Right lobe of liver (tissue), 6 donors: Measurements from ENCODE around the gene GNG4. TPM values are rescaled to one million over a fixed set of nuclear protein-coding genes. Genes with fewer than 3 reads are reported as not detected.

ENCODE experiments used
- ATAC-seq, 4 donors: fragments of 200-7000 bp; cut with Tn5 transposase; one replicate each; pipeline ENCODE4 v1.9.1; 2020; ENCODE audit warnings: mild to moderate bottlenecking in 4 of 4, moderate library complexity in 4 of 4
- DNase-seq, 3 donors: peaks; one replicate each; pipeline ENCODE4 v3.0.0-alpha.2; 2020
- H3K27ac ChIP-seq, 3 donors: fragments of 200-600 bp; one replicate each; pipeline ENCODE4 v1.8.0; 2022
- H3K27me3 ChIP-seq, 2 donors: fragments of 200-600 bp; one replicate each; pipeline ENCODE4 v1.8.0; 2022
- H3K36me3 ChIP-seq, 4 donors: fragments of 200-600 bp; sonication (generic) in 1 of 4; one replicate each; pipeline versions ENCODE4 v1.5.1 to v1.8.0; 2017 to 2022; ENCODE audit warnings: control low read depth in 1 of 4
- H3K4me1 ChIP-seq, 4 donors: fragments of 200-600 bp; sonication (generic) in 1 of 4; one replicate each; pipeline versions ENCODE4 v1.5.1 to v1.8.0; 2017 to 2022; ENCODE audit warnings: control low read depth in 1 of 4
- H3K4me3 ChIP-seq, 3 donors: fragments of 200-600 bp; one replicate each; pipeline ENCODE4 v1.8.0; 2022
- H3K9me3 ChIP-seq, 4 donors: fragments of 200-600 bp; sonication (generic) in 1 of 4; one replicate each; pipeline versions ENCODE4 v1.5.1 to v1.8.0; 2017 to 2022; ENCODE audit warnings: control low read depth in 1 of 4
- POLR2A ChIP-seq: fragments of 450-650 bp; IDR thresholded peaks from one replicate; pipeline ENCODE4 v1.6.1; 2017; ENCODE audit warnings: antibody characterized with exemption, mild to moderate bottlenecking
- WGBS: methylation state at CpG from one replicate; pipeline ENCODE4 v1.1.6; 2018; ENCODE audit warnings: low coverage, low lambda C conversion rate; ENCODE audit not compliant: insufficient coverage; ENCODE audit errors: missing lambda C conversion rate; 5-methylcytosine and 5-hydroxymethylcytosine counted together
- intact Hi-C, 2 donors: fragments of 100-400 bp; cut with DNase I; formaldehyde crosslinking; loops; one replicate each; pipeline versions ENCODE4 v1.11.2 to v1.14.1; 2022
- total RNA-seq, 6 experiments: library from RNA; depleted of rRNA in 2 of 6; stranded (reverse); fragments of >200 nt in 2 of 6; fragmentation: NEBNext Ultra II Directional in 3 of 6; extraction: Animal tissue kit (Norgen Biotek cat#: 25700) in 3 of 6; gene quantifications; one replicate each; pipeline versions ENCODE4 v1.1.0 to v1.2.4, GENCODE V29; 2016 to 2023
- TF ChIP-seq, protein P1 (sequence below), 4 donors: fragments of 200-600 bp in 3 of 4; fragments of 450-650 bp in 1 of 4; IDR thresholded peaks; one replicate each; pipeline versions ENCODE4 v1.5.1 to v1.8.0; 2016 to 2022; ENCODE audit warnings: antibody characterized with exemption in 4 of 4, mild to moderate bottlenecking in 2 of 4
- donor health status: DM: no; HTN: yes; CAD: no.
- donor health status: DM: no; HTN: no; CAD: no.
- donor health status: DM: no; HTN: no; CAD: no.
- donor health status: DM: no; HTN: yes; CAD: no.
- donor health status: DM: no; HTN: yes; CAD: no.

GNG4 gene
- total RNA-seq, 6 experiments from 2014 or later, result 0.18 to 0.50 TPM; not detected in 4

DNA sequence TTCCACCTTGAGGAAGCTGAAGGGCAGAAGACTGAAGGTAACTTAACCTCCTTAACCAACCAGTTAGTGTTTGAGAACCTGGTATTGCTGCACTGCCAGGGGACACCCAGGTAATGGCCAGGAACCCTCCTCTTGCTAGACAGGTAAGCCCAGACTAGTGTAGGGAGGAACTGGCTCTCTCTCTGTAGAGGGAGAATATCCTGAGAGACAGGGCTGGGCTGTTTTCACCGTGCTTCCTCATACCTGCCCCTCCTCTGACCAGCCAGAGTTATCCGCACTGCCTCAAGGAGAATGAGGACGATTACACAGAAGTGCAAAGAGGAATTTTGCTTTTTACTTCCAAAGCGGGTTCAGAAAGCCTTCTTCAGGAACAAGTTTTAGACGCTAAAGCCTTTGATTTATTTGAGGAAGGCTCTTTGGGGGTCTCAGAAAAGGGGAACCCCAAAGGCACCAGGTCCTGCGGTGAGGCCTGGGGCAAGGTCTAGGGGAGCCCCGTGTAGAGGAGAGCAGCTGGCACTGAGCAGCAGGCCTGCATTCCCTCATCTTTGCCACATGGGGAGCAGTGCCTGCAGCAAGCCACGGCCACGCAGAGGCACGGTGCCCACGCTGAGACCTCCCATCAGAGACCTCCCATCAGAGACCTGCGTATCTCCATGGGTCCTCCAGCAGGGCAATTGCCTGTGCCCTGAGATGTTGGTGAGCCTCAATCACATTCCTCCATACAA is 13.5 kb downstream of the GNG4 start:
- intact Hi-C loops, result no loop called here
- no peaks in the 10 kb centered on the region for H3K9me3 ChIP-seq
- ATAC-seq, result no peak
- no peaks in the 10 kb centered on the region for H3K27me3 ChIP-seq
- no peaks in the 10 kb centered on the region for H3K4me1 ChIP-seq
- no peak overlapping the region for H3K4me3 ChIP-seq
- DNase-seq, result no peak
- no peak for TF ChIP-seq POLR2A
- TF ChIP-seq, protein P1, sequence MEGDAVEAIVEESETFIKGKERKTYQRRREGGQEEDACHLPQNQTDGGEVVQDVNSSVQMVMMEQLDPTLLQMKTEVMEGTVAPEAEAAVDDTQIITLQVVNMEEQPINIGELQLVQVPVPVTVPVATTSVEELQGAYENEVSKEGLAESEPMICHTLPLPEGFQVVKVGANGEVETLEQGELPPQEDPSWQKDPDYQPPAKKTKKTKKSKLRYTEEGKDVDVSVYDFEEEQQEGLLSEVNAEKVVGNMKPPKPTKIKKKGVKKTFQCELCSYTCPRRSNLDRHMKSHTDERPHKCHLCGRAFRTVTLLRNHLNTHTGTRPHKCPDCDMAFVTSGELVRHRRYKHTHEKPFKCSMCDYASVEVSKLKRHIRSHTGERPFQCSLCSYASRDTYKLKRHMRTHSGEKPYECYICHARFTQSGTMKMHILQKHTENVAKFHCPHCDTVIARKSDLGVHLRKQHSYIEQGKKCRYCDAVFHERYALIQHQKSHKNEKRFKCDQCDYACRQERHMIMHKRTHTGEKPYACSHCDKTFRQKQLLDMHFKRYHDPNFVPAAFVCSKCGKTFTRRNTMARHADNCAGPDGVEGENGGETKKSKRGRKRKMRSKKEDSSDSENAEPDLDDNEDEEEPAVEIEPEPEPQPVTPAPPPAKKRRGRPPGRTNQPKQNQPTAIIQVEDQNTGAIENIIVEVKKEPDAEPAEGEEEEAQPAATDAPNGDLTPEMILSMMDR (IDR thresholded peaks at IDR 0.05), result no peak
- H3K36me3 ChIP-seq, result no peaks in the 10 kb centered on the region
- no peak overlapping the region for H3K27ac ChIP-seq
- 15% methylated on average over 2 of the region's 12 CpGs for WGBS

DNA sequence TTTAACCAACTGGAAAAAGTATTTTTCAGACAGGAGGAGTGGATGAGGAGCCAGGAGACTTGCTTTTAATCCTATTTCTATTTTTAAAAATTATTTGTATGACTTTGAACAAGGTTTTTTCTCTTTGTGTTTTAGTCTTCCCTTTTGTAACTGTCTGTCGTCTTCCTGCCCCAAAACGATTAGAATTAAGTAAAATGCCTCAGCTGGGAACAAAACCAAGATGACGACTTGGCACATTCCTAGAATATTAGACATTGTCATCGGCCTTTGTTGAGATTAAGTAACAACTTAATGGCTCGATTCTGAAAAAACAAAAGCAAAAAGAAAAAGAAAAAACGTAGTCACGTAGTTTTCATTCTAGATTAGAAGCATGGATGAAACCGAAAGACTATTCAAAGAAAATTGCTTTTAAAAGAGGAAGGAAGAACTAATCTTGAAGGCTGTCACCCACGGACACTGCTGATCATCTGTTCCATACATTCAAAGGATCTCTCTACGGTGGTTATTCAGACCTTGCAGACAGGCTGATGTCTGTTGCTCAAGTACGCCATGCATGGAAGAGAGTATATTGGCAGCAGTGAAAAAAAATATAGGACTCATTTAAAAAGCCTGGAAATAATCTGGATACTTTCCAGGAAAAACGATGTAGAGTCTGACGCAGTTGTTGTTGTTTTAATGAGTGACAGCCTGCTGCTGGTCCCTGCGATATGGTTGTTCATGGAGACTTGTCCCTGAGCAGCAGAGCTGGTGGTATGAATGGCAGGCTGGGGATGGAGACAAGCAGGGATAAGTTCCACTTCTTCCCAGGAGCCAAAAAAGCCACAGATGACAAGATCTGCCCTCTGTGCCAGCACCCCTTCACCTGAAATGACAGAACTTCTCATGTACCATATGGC is 16.8 kb downstream of the GNG4 start:
- WGBS, result 27% methylated on average over 14 of the region's 14 CpGs
- Histone ChIP-seq H3K36me3 (no peaks in the 10 kb centered on the region), H3K27me3 (no peaks in the 10 kb centered on the region), H3K27ac (no peak overlapping the region), H3K4me1 (no peaks in the 10 kb centered on the region), H3K4me3 (no peak overlapping the region), H3K9me3 (no peaks in the 10 kb centered on the region)
- intact Hi-C loops, result no loop called here
- no peak for DNase-seq
- no peak for ATAC-seq
- no peak for TF ChIP-seq POLR2A
- TF ChIP-seq, protein P1 (IDR thresholded peaks at IDR 0.05), result no peak

DNA sequence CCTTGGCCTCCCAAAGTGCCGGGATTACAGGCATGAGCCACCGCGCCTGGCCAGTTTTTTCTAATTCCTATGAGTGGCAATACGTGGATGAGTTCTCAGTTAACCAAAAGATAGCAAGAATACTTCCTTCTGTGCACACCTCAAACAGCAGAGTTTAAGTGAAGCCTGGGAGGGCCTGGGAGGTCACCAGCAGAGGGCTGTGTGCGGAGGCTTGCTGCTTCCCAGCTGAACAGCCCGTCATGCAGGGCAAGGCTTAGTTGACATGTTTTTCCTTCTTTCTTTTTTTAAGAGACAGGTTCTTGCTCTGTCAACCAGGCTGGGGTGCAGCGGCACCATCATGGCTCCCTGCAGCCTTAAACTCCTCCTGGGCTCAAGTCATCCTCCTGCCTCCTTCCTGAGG is 17.8 kb downstream of the GNG4 start:
- Histone ChIP-seq H3K9me3 (no peaks in the 10 kb centered on the region), H3K36me3 (no peaks in the 10 kb centered on the region), H3K27me3 (no peaks in the 10 kb centered on the region), H3K4me1 (no peaks in the 10 kb centered on the region), H3K27ac (no peak overlapping the region), H3K4me3 (no peak overlapping the region)
- no CpG with 5 or more reads among the region's 7 CpGs for WGBS
- intact Hi-C loops, result no loop called here
- DNase-seq, result no peak
- TF ChIP-seq POLR2A, result no peak
- TF ChIP-seq, protein P1 (IDR thresholded peaks at IDR 0.05), result no peak
- ATAC-seq, result no peak

DNA sequence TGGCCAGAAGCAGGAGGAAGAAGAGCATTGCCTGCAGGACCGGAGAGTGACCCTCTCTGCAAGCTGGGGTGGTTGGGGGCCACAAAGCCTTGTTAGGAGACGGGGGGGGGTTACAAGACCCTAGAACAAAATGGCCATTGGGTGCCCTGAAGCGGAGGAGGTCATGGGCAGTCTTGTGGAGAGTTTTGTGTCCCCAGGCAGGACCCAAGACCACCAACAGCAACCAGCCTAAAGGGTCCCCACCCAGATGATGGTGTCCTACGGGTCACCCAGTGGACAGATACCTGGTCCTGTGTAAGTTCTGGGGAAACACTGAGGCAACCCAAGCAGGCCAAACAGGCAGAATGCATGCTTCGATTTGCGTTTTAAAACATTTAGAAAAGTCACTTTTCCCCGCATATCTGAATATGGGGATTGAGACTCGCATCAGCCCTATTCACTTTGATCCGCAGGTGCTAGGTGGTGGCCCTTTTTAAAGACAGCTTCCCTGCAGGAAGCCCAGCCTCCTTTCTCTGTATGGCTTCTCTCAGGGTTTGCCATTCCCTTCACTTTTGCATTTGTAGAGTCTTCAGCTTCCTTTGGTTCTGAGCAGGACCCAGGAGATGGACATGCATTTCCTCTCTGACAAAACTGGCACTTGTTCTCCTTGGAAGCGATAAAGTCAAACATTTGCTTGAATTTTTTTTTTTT is 21.1 kb downstream of the GNG4 start:
- intact Hi-C loops, result no loop called here
- H3K4me1 ChIP-seq, result no peaks in the 10 kb centered on the region
- ATAC-seq (no peak), DNase-seq (no peak)
- no peaks in the 10 kb centered on the region for H3K36me3 ChIP-seq
- H3K27me3 ChIP-seq, result no peaks in the 10 kb centered on the region
- H3K9me3 ChIP-seq, result no peaks in the 10 kb centered on the region
- TF ChIP-seq, protein P1 (IDR thresholded peaks at IDR 0.05), result no peak
- TF ChIP-seq POLR2A, result no peak
- H3K27ac ChIP-seq, result no peak overlapping the region
- WGBS, result 87% methylated on average over 4 of the region's 10 CpGs
- H3K4me3 ChIP-seq, result no peak overlapping the region
